Ishikawa (cell line): ENCODE measurements around the gene SH3TC2.

Experiments used
- CEBPB ChIP-seq: IDR thresholded peaks from 2 replicates; pipeline ENCODE4 v1.6.1; 2012
- MAX ChIP-seq: IDR thresholded peaks from 2 replicates; pipeline ENCODE4 v1.6.1; 2012
- REST ChIP-seq: IDR thresholded peaks from 2 replicates; pipeline ENCODE4 v1.6.1; 2012; ENCODE audit warnings: low read depth, mild to moderate bottlenecking
- TEAD4 ChIP-seq: IDR thresholded peaks from 2 replicates; pipeline ENCODE4 v1.6.1; 2012

GRCh38 chr5:149062371-149063016 lies 368 bp downstream of the SH3TC2 start:
- TF ChIP-seq TEAD4 (no peak), MAX (no peak), CEBPB (no peak), REST (no peak)
